Measurements from ENCODE around the gene NF1. TPM values are rescaled to one million over a fixed set of nuclear protein-coding genes. Genes with fewer than 3 reads are reported as not detected.
A peak's percentile ranks its signal among the peaks of the same experiment; 100 is the strongest.

NF1 gene
- total RNA-seq, 4 donors from 2014 or later = 40.9 to 64.8 (median 44.5) TPM

GRCh38 chr17:31225831-31226230 lies 131.1 kb downstream of the NF1 start:
- no peak overlapping the region for H3K27ac ChIP-seq (replicated peaks in 1 of 4)
- H3K4me1 ChIP-seq = no peaks in the 10 kb centered on the region
- WGBS = 76% methylated on average over 2 of the region's 2 CpGs
- H3K9me3 ChIP-seq = no peaks in the 10 kb centered on the region
- peaks cover 0 to 57% (median 38%) of the 10 kb centered on the region in 4 donors for H3K36me3 ChIP-seq
- TF ChIP-seq EP300 (IDR thresholded peaks at IDR 0.05) (no peak), POLR2AphosphoS5 (IDR thresholded peaks at IDR 0.05) (no peak), POLR2A (IDR thresholded peaks at IDR 0.05; ENCODE audit: low read depth) (no peak)
- TF ChIP-seq, protein P1, sequence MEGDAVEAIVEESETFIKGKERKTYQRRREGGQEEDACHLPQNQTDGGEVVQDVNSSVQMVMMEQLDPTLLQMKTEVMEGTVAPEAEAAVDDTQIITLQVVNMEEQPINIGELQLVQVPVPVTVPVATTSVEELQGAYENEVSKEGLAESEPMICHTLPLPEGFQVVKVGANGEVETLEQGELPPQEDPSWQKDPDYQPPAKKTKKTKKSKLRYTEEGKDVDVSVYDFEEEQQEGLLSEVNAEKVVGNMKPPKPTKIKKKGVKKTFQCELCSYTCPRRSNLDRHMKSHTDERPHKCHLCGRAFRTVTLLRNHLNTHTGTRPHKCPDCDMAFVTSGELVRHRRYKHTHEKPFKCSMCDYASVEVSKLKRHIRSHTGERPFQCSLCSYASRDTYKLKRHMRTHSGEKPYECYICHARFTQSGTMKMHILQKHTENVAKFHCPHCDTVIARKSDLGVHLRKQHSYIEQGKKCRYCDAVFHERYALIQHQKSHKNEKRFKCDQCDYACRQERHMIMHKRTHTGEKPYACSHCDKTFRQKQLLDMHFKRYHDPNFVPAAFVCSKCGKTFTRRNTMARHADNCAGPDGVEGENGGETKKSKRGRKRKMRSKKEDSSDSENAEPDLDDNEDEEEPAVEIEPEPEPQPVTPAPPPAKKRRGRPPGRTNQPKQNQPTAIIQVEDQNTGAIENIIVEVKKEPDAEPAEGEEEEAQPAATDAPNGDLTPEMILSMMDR (IDR thresholded peaks at IDR 0.05) = no peak
- no peaks in the 10 kb centered on the region for H3K27me3 ChIP-seq
- H3K4me3 ChIP-seq = no peak overlapping the region
- DNase-seq (ENCODE audit: extremely low spot score) = no peak
- intact Hi-C loops (cut with DNase I) = no loop called here

DNA sequence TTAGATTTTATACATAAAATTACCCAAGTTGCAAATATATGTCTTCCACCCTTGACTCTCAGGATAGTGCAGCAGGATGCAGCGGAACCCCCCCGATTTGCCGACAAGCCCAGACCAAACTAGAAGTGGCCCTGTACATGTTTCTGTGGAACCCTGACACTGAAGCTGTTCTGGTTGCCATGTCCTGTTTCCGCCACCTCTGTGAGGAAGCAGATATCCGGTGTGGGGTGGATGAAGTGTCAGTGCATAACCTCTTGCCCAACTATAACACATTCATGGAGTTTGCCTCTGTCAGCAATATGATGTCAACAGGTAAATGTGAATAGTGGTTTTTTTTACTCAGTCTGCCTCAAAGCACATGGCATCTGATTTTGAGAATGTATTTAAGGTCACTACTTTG lies 131.6 kb downstream of the NF1 start:
- Histone ChIP-seq H3K27ac (replicated peaks in 1 of 4) (no peak overlapping the region), H3K9me3 (no peaks in the 10 kb centered on the region), H3K4me1 (no peaks in the 10 kb centered on the region), H3K36me3 (peaks cover 0 to 61% (median 41%) of the 10 kb centered on the region in 4 donors), H3K27me3 (no peaks in the 10 kb centered on the region), H3K4me3 (no peak overlapping the region)
- intact Hi-C loops (cut with DNase I) = no loop called here
- no peak for DNase-seq (ENCODE audit: extremely low spot score)
- WGBS = 76% methylated on average over 5 of the region's 5 CpGs
- TF ChIP-seq EP300 (IDR thresholded peaks at IDR 0.05) (no peak), POLR2A (IDR thresholded peaks at IDR 0.05; ENCODE audit: low read depth) (no peak), POLR2AphosphoS5 (IDR thresholded peaks at IDR 0.05) (no peak)
- TF ChIP-seq, protein P1 (IDR thresholded peaks at IDR 0.05) = no peak

DNA sequence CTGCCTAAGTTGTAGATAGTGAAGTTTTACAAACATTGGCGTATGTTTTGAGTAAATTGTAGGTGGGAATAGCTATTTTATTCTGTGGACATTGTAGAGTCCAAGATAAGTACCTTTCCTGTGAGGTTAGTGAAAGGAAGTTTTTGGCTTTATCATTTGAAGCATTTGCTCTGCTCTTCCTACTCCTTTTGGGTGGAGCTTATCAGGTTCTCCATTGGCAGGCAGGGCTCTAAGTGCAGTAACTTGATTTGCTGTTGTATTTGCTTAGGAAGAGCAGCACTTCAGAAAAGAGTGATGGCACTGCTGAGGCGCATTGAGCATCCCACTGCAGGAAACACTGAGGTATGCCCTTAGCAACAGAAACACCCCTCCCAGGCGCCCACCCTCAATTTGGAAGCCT lies 132.2 kb downstream of the NF1 start:
- no peak overlapping the region for H3K4me3 ChIP-seq
- H3K4me1 ChIP-seq = no peaks in the 10 kb centered on the region
- WGBS = 99% methylated on average over 3 of the region's 3 CpGs
- TF ChIP-seq POLR2AphosphoS5 (IDR thresholded peaks at IDR 0.05) = no peak
- TF ChIP-seq POLR2A (IDR thresholded peaks at IDR 0.05; ENCODE audit: low read depth) = no peak
- no peaks in the 10 kb centered on the region for H3K9me3 ChIP-seq
- H3K36me3 ChIP-seq = peaks cover 0 to 66% (median 43%) of the 10 kb centered on the region in 4 donors
- H3K27me3 ChIP-seq = no peaks in the 10 kb centered on the region
- DNase-seq (ENCODE audit: extremely low spot score) = no peak
- no peak overlapping the region for H3K27ac ChIP-seq (replicated peaks in 1 of 4)
- intact Hi-C loops (cut with DNase I) = no loop called here

DNA sequence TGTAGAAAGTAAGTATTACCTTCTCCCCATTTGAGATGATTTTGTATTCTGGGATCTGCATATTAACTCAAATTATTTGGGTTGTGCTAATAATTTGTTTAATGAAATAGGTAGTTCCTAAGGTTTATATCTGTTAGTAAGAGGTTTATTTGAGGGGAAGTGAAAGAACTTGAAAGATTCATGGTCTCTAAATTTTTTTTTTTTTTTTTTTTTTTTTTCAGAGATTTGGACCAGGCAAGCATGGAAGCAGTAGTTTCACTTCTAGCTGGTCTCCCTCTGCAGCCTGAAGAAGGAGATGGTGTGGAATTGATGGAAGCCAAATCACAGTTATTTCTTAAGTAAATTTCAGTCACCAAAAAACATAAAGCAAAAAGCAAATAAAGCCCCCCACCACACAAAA lies 137.1 kb downstream of the NF1 start:
- H3K4me3 ChIP-seq = no peak overlapping the region
- intact Hi-C loops (cut with DNase I) = no loop called here
- no peak for DNase-seq (ENCODE audit: extremely low spot score)
- no peaks in the 10 kb centered on the region for H3K9me3 ChIP-seq
- no peak overlapping the region for H3K27ac ChIP-seq (replicated peaks in 1 of 4)
- no peak for TF ChIP-seq POLR2A (IDR thresholded peaks at IDR 0.05; ENCODE audit: low read depth)
- no peak for TF ChIP-seq EP300 (IDR thresholded peaks at IDR 0.05)
- TF ChIP-seq, protein P1 (IDR thresholded peaks at IDR 0.05) = no peak
- no peak for TF ChIP-seq POLR2AphosphoS5 (IDR thresholded peaks at IDR 0.05)
- H3K36me3 ChIP-seq = peaks cover 22 to 95% (median 70%) of the 10 kb centered on the region in 4 donors
- H3K4me1 ChIP-seq = peaks cover 0 to 5% (median 0%) of the 10 kb centered on the region in 4 donors
- no peaks in the 10 kb centered on the region for H3K27me3 ChIP-seq

GRCh38 chr17:31235110-31235509 lies 140.3 kb downstream of the NF1 start:
- WGBS = 64% methylated on average over 4 of the region's 4 CpGs
- no peak for TF ChIP-seq POLR2A (IDR thresholded peaks at IDR 0.05; ENCODE audit: low read depth)
- TF ChIP-seq, protein P1 (IDR thresholded peaks at IDR 0.05) = no peak
- TF ChIP-seq EP300 (IDR thresholded peaks at IDR 0.05) = no peak
- TF ChIP-seq POLR2AphosphoS5 (IDR thresholded peaks at IDR 0.05) = no peak
- no peak for DNase-seq (ENCODE audit: extremely low spot score)
- H3K27me3 ChIP-seq = no peaks in the 10 kb centered on the region
- H3K4me3 ChIP-seq = no peak overlapping the region
- peaks cover 22 to 87% (median 65%) of the 10 kb centered on the region in 4 donors for H3K36me3 ChIP-seq
- peaks cover 0 to 5% (median 2%) of the 10 kb centered on the region in 4 donors for H3K4me1 ChIP-seq
- H3K27ac ChIP-seq (replicated peaks in 1 of 4) = peak overlapping the region in 1 of 4 donors; percentile 18
- intact Hi-C loops (cut with DNase I) = no loop called here
- H3K9me3 ChIP-seq = no peaks in the 10 kb centered on the region
